ENCODE data around the gene LRRC31.

Gene LRRC31

GRCh38 chr3:169838511-169839030 is 31.2 kb downstream of the LRRC31 start (continued):
- TF ChIP-seq ZNF610 (tag by site-specific recombination; IDR thresholded peaks at IDR 0.05; ENCODE audit: borderline replicate concordance) (no peak), ZNF580 (tag by site-specific recombination; IDR thresholded peaks at IDR 0.05) (no peak), ZNF354C (tag by site-specific recombination; IDR thresholded peaks at IDR 0.05; ENCODE audit: borderline replicate concordance, low read depth) (no peak), ZNF548 (tag by site-specific recombination; IDR thresholded peaks at IDR 0.05) (no peak), ZNF140 (tag by site-specific recombination; IDR thresholded peaks at IDR 0.05) (no peak), ZNF747 (tag by site-specific recombination; IDR thresholded peaks at IDR 0.05) (no peak), PATZ1 (tag by site-specific recombination; IDR thresholded peaks at IDR 0.05) (no peak), KLF7 (tag by site-specific recombination; IDR thresholded peaks at IDR 0.05; ENCODE audit: borderline replicate concordance) (no peak)

- ChIA-PET CTCF (no interaction called here), POLR2A (no interaction called here)
- no peak overlapping the region for H3K27ac ChIP-seq (ENCODE audit: extremely low read depth, low read depth, low read length)
These were observed 32.8 kb downstream of the LRRC31 start for GRCh38 chr3:169836942-169837275.

GRCh38 chr3:169836078-169836941 is 33.4 kb downstream of the LRRC31 start:
- TF ChIP-seq ZNF121 (tag by site-specific recombination; IDR thresholded peaks at IDR 0.05) (no peak), INSM2 (tag by site-specific recombination; IDR thresholded peaks at IDR 0.05) (no peak)
- Histone ChIP-seq H3K9me3 (ENCODE audit: control insufficient read depth, insufficient read depth, low read depth, low read length) (no peaks in the 10 kb centered on the region), H3K36me3 (ENCODE audit: control insufficient read depth in 2 of 2, insufficient read depth in 1 of 2, low read length in 2 of 2) (no peaks in the 10 kb centered on the region), H3K4me1 (ENCODE audit: control insufficient read depth, insufficient read depth, low read length) (no peaks in the 10 kb centered on the region), H3K4me3 (ENCODE audit: low read depth, low read length) (no peak overlapping the region), H3K27ac (ENCODE audit: extremely low read depth, low read depth, low read length) (no peak overlapping the region)
- CTCF ChIA-PET, result interaction anchor here (0.6 kb wide), 1 partner anchor 8 kb away, joined by 7 read pairs; no protein-coding TSS in a partner anchor
- POLR2A ChIA-PET, result no interaction called here

More at GRCh38 chr3:169836942-169837275, 32.8 kb downstream of the LRRC31 start:
- Histone ChIP-seq H3K4me3 (ENCODE audit: low read depth, low read length) (no peak overlapping the region), H3K36me3 (ENCODE audit: control insufficient read depth in 2 of 2, insufficient read depth in 1 of 2, low read length in 2 of 2) (no peaks in the 10 kb centered on the region), H3K4me1 (ENCODE audit: control insufficient read depth, insufficient read depth, low read length) (no peaks in the 10 kb centered on the region), H3K9me3 (ENCODE audit: control insufficient read depth, insufficient read depth, low read depth, low read length) (no peaks in the 10 kb centered on the region)
- no peak for TF ChIP-seq BCL11B (tag by site-specific recombination; IDR thresholded peaks at IDR 0.05; ENCODE audit: low read depth)
- TF ChIP-seq ZNF624 (tag by site-specific recombination; IDR thresholded peaks at IDR 0.05), result no peak
- no peak for TF ChIP-seq ZNF610 (tag by site-specific recombination; IDR thresholded peaks at IDR 0.05; ENCODE audit: borderline replicate concordance)
- TF ChIP-seq GFI1B (tag by site-specific recombination; IDR thresholded peaks at IDR 0.05), result no peak
- TF ChIP-seq ZXDB (tag by site-specific recombination; IDR thresholded peaks at IDR 0.05), result no peak
- no peak for TF ChIP-seq ZNF114 (tag by site-specific recombination; IDR thresholded peaks at IDR 0.05)
- no peak for TF ChIP-seq PRDM6 (tag by site-specific recombination; IDR thresholded peaks at IDR 0.05)
- no peak for TF ChIP-seq ZNF558 (tag by site-specific recombination; IDR thresholded peaks at IDR 0.05)
- TF ChIP-seq SCRT1 (tag by site-specific recombination; IDR thresholded peaks at IDR 0.05; ENCODE audit: borderline replicate concordance), result no peak
- no peak for TF ChIP-seq ZNF426 (tag by site-specific recombination; IDR thresholded peaks at IDR 0.05)
- no peak for TF ChIP-seq ZNF777 (tag by site-specific recombination; IDR thresholded peaks at IDR 0.05; ENCODE audit: borderline replicate concordance)
